CD4-positive, alpha-beta T cell treated with Interleukin-10 for 1 hour (primary cell): ENCODE results near the gene CLCNKA.
A peak's percentile ranks its signal among the peaks of the same experiment; 100 is the strongest.
"Not testable (repeated sequence)": the region's sequence is repeated elsewhere in the genome, so short reads cannot be mapped to it uniquely, and the experiment has no call there.

Source experiments
- DNase-seq: peaks from one replicate; pipeline ENCODE4 v3.0.0-alpha.2; 2020

Gene CLCNKA

GRCh38 chr1:16021681-16022080 lies at the start of gene CLCNKA:
Gene CLCNKA, plus strand, starts transcription at chr1:16022036. Its CDS starts 584 bp downstream, at chr1:16022620.
- no peak for DNase-seq

- no peak for DNase-seq
Measured at GRCh38 chr1:15972409-15972808, 49.4 kb upstream of the CLCNKA start.

- DNase-seq: no peak
Measured at GRCh38 chr1:15973772-15974171, 48.1 kb upstream of the CLCNKA start.

GRCh38 chr1:15974855-15975254 lies 47.0 kb upstream of the CLCNKA start:
- peak; percentile 28 for DNase-seq

GRCh38 chr1:15975358-15975804 lies 46.5 kb upstream of the CLCNKA start:
- peak; percentile 77 for DNase-seq

GRCh38 chr1:15975805-15976680 lies 45.8 kb upstream of the CLCNKA start, which contains the start of gene ZBTB17:
Gene ZBTB17, minus strand, starts transcription at chr1:15976101. Its CDS starts 27,606 bp downstream, at chr1:15948495.
- peak; percentile 96 for DNase-seq

- DNase-seq: not testable (repeated sequence)
Measured at GRCh38 chr1:15977947-15978346, 43.9 kb upstream of the CLCNKA start.

GRCh38 chr1:15981679-15982078 lies 40.2 kb upstream of the CLCNKA start:
- DNase-seq: no peak

GRCh38 chr1:15983275-15983674 lies 38.6 kb upstream of the CLCNKA start:
- no peak for DNase-seq

GRCh38 chr1:15985611-15986297 lies 36.1 kb upstream of the CLCNKA start:
- no peak for DNase-seq

- DNase-seq: no peak
Measured at GRCh38 chr1:15988856-15989736, 32.7 kb upstream of the CLCNKA start.

- DNase-seq: no peak
Measured at GRCh38 chr1:15989776-15990175, 32.1 kb upstream of the CLCNKA start.

- no peak for DNase-seq
Measured at GRCh38 chr1:15991427-15992186, 30.2 kb upstream of the CLCNKA start.

- no peak for DNase-seq
Measured at GRCh38 chr1:15992187-15992553, 29.7 kb upstream of the CLCNKA start.

GRCh38 chr1:15992582-15993500 lies 29.0 kb upstream of the CLCNKA start:
- DNase-seq: no peak

GRCh38 chr1:15993666-15994065 lies 28.2 kb upstream of the CLCNKA start:
- no peak for DNase-seq

- DNase-seq: no peak
Measured at GRCh38 chr1:15994081-15994480, 27.8 kb upstream of the CLCNKA start.

- peak; percentile 53 for DNase-seq
Measured at GRCh38 chr1:15994590-15995351, 27.1 kb upstream of the CLCNKA start.

- DNase-seq: no peak
Measured at GRCh38 chr1:15997076-15997585, 24.7 kb upstream of the CLCNKA start.
